CD4-positive, alpha-beta T cell (primary cell): ENCODE data around the gene MLN. TPM values are rescaled to one million over a fixed set of nuclear protein-coding genes. Genes with fewer than 3 reads are reported as not detected.

ENCODE experiments used
- ATAC-seq: fragments of 200-7000 bp; cut with Tn5 transposase; one replicate; pipeline ENCODE4 v1.10.0; 2022; ENCODE audit warnings: mild to moderate bottlenecking; ENCODE audit not compliant: poor library complexity
- CTCF ChIA-PET: fragments of 350-600 bp; sonication (Branson Sonifier 250); formaldehyde crosslinking; loops from one replicate; lab custom pipeline; 2021; ENCODE audit warnings: antibody characterized with exemption, inconsistent platforms; lab: Charles Lee
- POLR2A ChIA-PET: fragments of 350-600 bp; sonication (Branson Sonifier 250); formaldehyde crosslinking; loops from one replicate; lab custom pipeline; 2021; ENCODE audit warnings: antibody characterized with exemption, inconsistent platforms; lab: Charles Lee
- DNase-seq, 14 experiments: peaks; one replicate each; pipeline ENCODE4 v3.0.0-alpha.2; 2013 to 2020; ENCODE audit warnings: mixed read lengths in 2 of 14
- H3K27ac ChIP-seq, 2 donors: one replicate each; pipeline versions ENCODE4 v1.5.1 to v1.7.0; 2013; ENCODE audit warnings: low read length in 2 of 2, low read depth in 1 of 2, mild to moderate bottlenecking in 1 of 2
- H3K27me3 ChIP-seq, 2 experiments: 1 replicate in 1 of 2; 2 replicates in 1 of 2; pipeline versions ENCODE4 v1.6.1 to v1.7.0; 2013; ENCODE audit warnings: low read length in 2 of 2, control low read depth in 1 of 2, mild to moderate bottlenecking in 1 of 2, moderate library complexity in 1 of 2; ENCODE audit not compliant: insufficient read depth in 2 of 2, control insufficient read depth in 1 of 2
- H3K36me3 ChIP-seq: one replicate; pipeline ENCODE4 v1.6.1; 2013; ENCODE audit warnings: low read length, control low read depth; ENCODE audit not compliant: insufficient read depth
- H3K4me1 ChIP-seq: one replicate; pipeline ENCODE4 v1.6.1; 2013; ENCODE audit warnings: low read length, control low read depth; ENCODE audit not compliant: insufficient read depth
- H3K4me3 ChIP-seq: one replicate; pipeline ENCODE4 v1.5.1; 2013; ENCODE audit warnings: mild to moderate bottlenecking, low read length, moderate library complexity
- H3K9me3 ChIP-seq, 2 experiments: 1 replicate in 1 of 2; 2 replicates in 1 of 2; pipeline versions ENCODE4 v1.6.1 to v1.7.0; 2013; ENCODE audit warnings: low read length in 2 of 2, mild to moderate bottlenecking in 2 of 2, control low read depth in 1 of 2, moderate library complexity in 1 of 2; ENCODE audit not compliant: control insufficient read depth in 1 of 2, insufficient read depth in 1 of 2
- H3K27ac Mint-ChIP-seq: one replicate; pipeline ENCODE4 v1.8.0; 2020; ENCODE audit warnings: mixed read lengths
- H3K27me3 Mint-ChIP-seq: one replicate; pipeline ENCODE4 v1.8.0; 2021; ENCODE audit warnings: mixed read lengths
- H3K36me3 Mint-ChIP-seq: one replicate; pipeline ENCODE4 v1.8.0; 2021; ENCODE audit warnings: low read depth, mixed read lengths
- H3K4me1 Mint-ChIP-seq: one replicate; pipeline ENCODE4 v1.8.0; 2021; ENCODE audit warnings: low read depth, mixed read lengths
- H3K4me3 Mint-ChIP-seq: one replicate; pipeline ENCODE4 v1.8.0; 2020; ENCODE audit warnings: mild to moderate bottlenecking, mixed read lengths
- H3K9me3 Mint-ChIP-seq: one replicate; pipeline ENCODE4 v1.8.0; 2020; ENCODE audit warnings: mixed read lengths
- CTCF ChIP-seq: fragments of 200-600 bp; IDR thresholded peaks from one replicate; pipeline ENCODE4 v1.8.0; 2022; ENCODE audit warnings: antibody characterized with exemption, mild to moderate bottlenecking
- intact Hi-C, 2 experiments: fragments of 100-400 bp; cut with DNase I in 1 of 2; cut with micrococcal nuclease in 1 of 2; formaldehyde crosslinking; loops; one replicate each; pipeline versions ENCODE4 v1.15.1 to v1.9.0; 2023 to 2025; cut with DNase I, micrococcal nuclease
- total RNA-seq, 174 experiments: library from RNA in 2 of 174; stranded (reverse) in 2 of 174; gene quantifications; one replicate each; pipeline ENCODE4 v1.2.3 and lab custom pipeline; 2021 to 2026

MLN gene
- total RNA-seq, 2 experiments from 2014 or later, result not detected

DNA sequence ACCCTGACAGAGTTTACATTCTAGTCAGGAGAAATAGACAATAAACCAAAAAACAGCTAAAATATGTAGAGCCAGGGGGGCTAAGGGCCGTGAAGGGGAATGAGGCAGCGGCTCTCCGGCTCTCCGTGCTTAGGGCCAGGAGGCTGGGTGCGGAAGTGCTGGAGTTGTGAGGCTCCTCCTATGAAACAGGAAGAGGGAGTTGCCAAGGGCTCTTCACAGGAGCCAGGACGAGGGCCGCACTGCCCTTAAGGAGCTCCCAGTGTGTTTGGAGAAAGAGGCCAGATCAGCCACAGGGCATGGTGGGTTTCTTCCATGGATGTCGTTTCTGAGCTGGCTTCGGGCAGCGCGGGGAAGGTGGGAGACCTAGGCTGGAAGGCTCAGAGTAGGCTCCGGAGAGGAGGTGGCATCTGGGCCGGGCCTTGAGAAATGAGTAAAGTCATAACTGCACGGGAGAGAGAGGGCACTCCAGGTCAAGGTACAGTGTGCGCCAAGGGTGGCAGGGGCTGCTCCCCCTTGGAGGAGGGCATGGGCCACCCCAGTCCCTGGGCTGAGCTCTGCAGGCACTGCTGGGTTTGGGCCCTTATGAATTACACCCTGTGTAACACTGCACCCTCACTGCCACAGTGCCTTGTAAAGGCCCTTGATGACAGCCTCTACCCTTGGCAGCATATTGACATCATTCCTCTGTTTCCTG, 20.8 kb upstream of the MLN start:
- ChIA-PET POLR2A (no interaction called here), CTCF (no interaction called here)
- Histone ChIP-seq H3K36me3 (no peaks in the 10 kb centered on the region), H3K4me1 (peaks cover 4% of the 10 kb centered on the region), H3K4me3 (no peak overlapping the region), H3K9me3 (no peaks in the 10 kb centered on the region), H3K27ac (no peak overlapping the region), H3K27me3 (no peaks in the 10 kb centered on the region)
- H3K4me1 Mint-ChIP-seq, result no peaks in the 10 kb centered on the region
- DNase-seq (no peak), ATAC-seq (no peak)
- no peaks in the 10 kb centered on the region for H3K9me3 Mint-ChIP-seq
- H3K36me3 Mint-ChIP-seq, result no peaks in the 10 kb centered on the region
- TF ChIP-seq CTCF, result no peak
- no peak overlapping the region for H3K27ac Mint-ChIP-seq
- intact Hi-C loops, result no loop called here
- H3K4me3 Mint-ChIP-seq, result no peak overlapping the region
- H3K27me3 Mint-ChIP-seq, result no peaks in the 10 kb centered on the region

DNA sequence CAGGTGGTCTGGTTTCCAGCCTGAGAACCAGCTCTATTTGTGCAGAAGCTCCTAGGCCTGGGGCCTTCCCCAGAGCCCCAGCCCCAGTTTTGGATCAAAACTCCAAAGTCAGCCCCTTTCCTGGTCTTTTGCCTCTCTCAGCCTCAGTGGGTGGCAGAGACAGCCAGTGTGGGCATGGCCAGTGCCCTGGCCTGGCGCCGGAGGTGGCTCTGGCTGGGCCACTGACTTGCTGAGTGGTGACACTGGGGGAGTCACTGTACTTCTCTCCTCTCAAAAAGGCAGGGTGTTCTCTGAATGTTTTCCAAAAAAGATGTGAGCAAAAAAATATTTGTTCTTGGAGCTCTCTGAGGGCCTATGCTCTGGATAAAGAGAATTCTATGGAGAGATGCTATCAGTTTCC, 20.0 kb upstream of the MLN start:
- no peaks in the 10 kb centered on the region for H3K4me1 Mint-ChIP-seq
- intact Hi-C loops, result no loop called here
- H3K27me3 Mint-ChIP-seq, result no peaks in the 10 kb centered on the region
- ChIA-PET POLR2A (no interaction called here), CTCF (no interaction called here)
- DNase-seq (no peak), ATAC-seq (no peak)
- Histone ChIP-seq H3K4me1 (peaks cover 4% of the 10 kb centered on the region), H3K4me3 (no peak overlapping the region), H3K27me3 (no peaks in the 10 kb centered on the region), H3K9me3 (no peaks in the 10 kb centered on the region), H3K36me3 (no peaks in the 10 kb centered on the region), H3K27ac (no peak overlapping the region)
- H3K27ac Mint-ChIP-seq, result no peak overlapping the region
- H3K9me3 Mint-ChIP-seq, result no peaks in the 10 kb centered on the region
- no peak for TF ChIP-seq CTCF
- H3K36me3 Mint-ChIP-seq, result no peaks in the 10 kb centered on the region
- H3K4me3 Mint-ChIP-seq, result no peak overlapping the region

- Mint-ChIP-seq H3K27me3 (no peaks in the 10 kb centered on the region), H3K36me3 (no peaks in the 10 kb centered on the region), H3K4me3 (no peak overlapping the region), H3K9me3 (no peaks in the 10 kb centered on the region), H3K27ac (no peak overlapping the region), H3K4me1 (no peaks in the 10 kb centered on the region)
- no peak for DNase-seq
- CTCF ChIA-PET, result no interaction called here
- no peak for ATAC-seq
- H3K36me3 ChIP-seq, result no peaks in the 10 kb centered on the region
- no peak for TF ChIP-seq CTCF
- peaks cover 4% of the 10 kb centered on the region for H3K4me1 ChIP-seq
- no peak overlapping the region for H3K4me3 ChIP-seq
- no peaks in the 10 kb centered on the region for H3K27me3 ChIP-seq
- intact Hi-C loops, result no loop called here
- H3K9me3 ChIP-seq, result no peaks in the 10 kb centered on the region
- POLR2A ChIA-PET, result no interaction called here
- no peak overlapping the region for H3K27ac ChIP-seq
Observed at GRCh38 chr6:33822575-33823395, 19.0 kb upstream of the MLN start.
